Vagina (tissue), 2 donors: ENCODE measurements around the gene MIGA2.

ENCODE experiments used
- CTCF ChIP-seq, 3 experiments: fragments of 450-650 bp in 2 of 3; fragments of 200-600 bp in 1 of 3; sonication (generic) in 1 of 3; IDR thresholded peaks; one replicate each; pipeline ENCODE4 v1.5.1; 2017 to 2019; ENCODE audit warnings: antibody characterized with exemption in 3 of 3, mild to moderate bottlenecking in 2 of 3, moderate library complexity in 2 of 3
- POLR2A ChIP-seq, 2 donors: fragments of 450-650 bp; IDR thresholded peaks; one replicate each; pipeline ENCODE4 v1.6.1; 2017; ENCODE audit warnings: antibody characterized with exemption in 2 of 2, mild to moderate bottlenecking in 2 of 2, moderate library complexity in 2 of 2
- POLR2AphosphoS5 ChIP-seq, 2 donors: sonication (generic); formaldehyde crosslinking; IDR thresholded peaks; one replicate each; pipeline ENCODE4 v1.9.0; 2017; ENCODE audit warnings: antibody characterized with exemption in 2 of 2, mild to moderate bottlenecking in 2 of 2, low read depth in 1 of 2; ENCODE audit not compliant: insufficient read depth in 1 of 2

- no peak for TF ChIP-seq CTCF (IDR thresholded peaks at IDR 0.05)
- TF ChIP-seq POLR2A (IDR thresholded peaks at IDR 0.05) = no peak
- TF ChIP-seq POLR2AphosphoS5 (IDR thresholded peaks at IDR 0.05; ENCODE audit: insufficient read depth in 1 of 2, low read depth in 1 of 2) = no peak
Measured at GRCh38 chr9:129095908-129096307, 59.5 kb downstream of the MIGA2 start.
